HuH-7 (cell line): ENCODE data around the gene EGFR.

Source experiments
- DNase-seq: peaks from one replicate; pipeline ENCODE4 v3.0.0; 2011; ENCODE audit warnings: low spot score

EGFR gene

GRCh38 chr7:55172161-55172560 is 153.3 kb downstream of the EGFR start:
- DNase-seq, result no peak

GRCh38 chr7:55172881-55173609 is 154.2 kb downstream of the EGFR start:
- no peak for DNase-seq

GRCh38 chr7:55173671-55174070 is 154.9 kb downstream of the EGFR start:
- no peak for DNase-seq

GRCh38 chr7:55174456-55174855 is 155.6 kb downstream of the EGFR start:
- no peak for DNase-seq

GRCh38 chr7:55174856-55175255 is 156.0 kb downstream of the EGFR start:
- no peak for DNase-seq

GRCh38 chr7:55177068-55177530 is 158.3 kb downstream of the EGFR start:
- DNase-seq, result no peak

- no peak for DNase-seq
Measured at GRCh38 chr7:55177589-55178261, 158.9 kb downstream of the EGFR start.

GRCh38 chr7:55178292-55178862 is 159.6 kb downstream of the EGFR start:
- no peak for DNase-seq

GRCh38 chr7:55178863-55179773 is 160.3 kb downstream of the EGFR start:
- DNase-seq, result peak; percentile 91

GRCh38 chr7:55179931-55180682 is 161.3 kb downstream of the EGFR start:
- DNase-seq, result no peak

- DNase-seq, result no peak
Measured at GRCh38 chr7:55180963-55181542, 162.2 kb downstream of the EGFR start.

GRCh38 chr7:55181762-55182161 is 162.9 kb downstream of the EGFR start:
- DNase-seq, result no peak

- DNase-seq, result no peak
Measured at GRCh38 chr7:55183897-55184296, 165.1 kb downstream of the EGFR start.

- DNase-seq, result no peak
Measured at GRCh38 chr7:55185321-55185802, 166.5 kb downstream of the EGFR start.

GRCh38 chr7:55185941-55186609 is 167.3 kb downstream of the EGFR start:
- no peak for DNase-seq

- peak; percentile 40 for DNase-seq
Measured at GRCh38 chr7:55187701-55188491, 169.1 kb downstream of the EGFR start.

- peak; percentile 82 for DNase-seq
Measured at GRCh38 chr7:55188590-55189138, 169.8 kb downstream of the EGFR start.

- no peak for DNase-seq
Measured at GRCh38 chr7:55189146-55189766, 170.4 kb downstream of the EGFR start.
